Ureter (tissue), 1 donor: ENCODE data around the gene NUDT22. TPM values are rescaled to one million over a fixed set of nuclear protein-coding genes. Genes with fewer than 3 reads are reported as not detected.

Experiments used
- DNase-seq: peaks from one replicate; pipeline ENCODE4 v3.0.0-alpha.2; 2020; ENCODE audit warnings: low spot score
- total RNA-seq: library from RNA; stranded (reverse); gene quantifications from one replicate; pipeline ENCODE4 v1.2.4, GENCODE V29; 2023
- donor health status: DM: yes; HTN: yes; CAD: no.

NUDT22 gene
- total RNA-seq, 1 donor from 2014 or later: 82.7 TPM

GRCh38 chr11:64269540-64270220, 43.6 kb downstream of the NUDT22 start:
- peak; percentile 98 for DNase-seq

GRCh38 chr11:64275031-64275800, 49.1 kb downstream of the NUDT22 start:
- DNase-seq: no peak

GRCh38 chr11:64275841-64276240, 49.8 kb downstream of the NUDT22 start:
- DNase-seq: no peak

- DNase-seq: peak; percentile 78
These were observed 50.8 kb downstream of the NUDT22 start for GRCh38 chr11:64276653-64277431.

GRCh38 chr11:64278576-64279190, 52.6 kb downstream of the NUDT22 start:
- DNase-seq: no peak

Other genes with a start within 250 kb of the NUDT22 start
- 75.5 TPM for gene OTUB1, start 239.8 kb upstream of the NUDT22 start, total RNA-seq
- gene FLRT1, start 190.3 kb upstream of the NUDT22 start, total RNA-seq: 0.13 TPM
- gene MACROD1, start 60.2 kb upstream of the NUDT22 start, total RNA-seq: 27.3 TPM
- gene STIP1, start 40.1 kb upstream of the NUDT22 start, total RNA-seq: 119 TPM
- 15.5 TPM for gene FERMT3, start 19.6 kb upstream of the NUDT22 start, total RNA-seq
- 49.4 TPM for gene TRPT1, start 88 bp upstream of the NUDT22 start, total RNA-seq
- gene DNAJC4, start 4.3 kb downstream of the NUDT22 start, total RNA-seq: 44.1 TPM
- 51.6 TPM for gene VEGFB, start 8.3 kb downstream of the NUDT22 start, total RNA-seq
- gene FKBP2, start 14.8 kb downstream of the NUDT22 start, total RNA-seq: 55.7 TPM
- gene PPP1R14B, start 20.7 kb downstream of the NUDT22 start, total RNA-seq: 136 TPM
- 33.5 TPM for gene PLCB3, start 25.3 kb downstream of the NUDT22 start, total RNA-seq
- 43.0 TPM for gene BAD, start 58.4 kb downstream of the NUDT22 start, total RNA-seq
- gene GPR137, start 59.6 kb downstream of the NUDT22 start, total RNA-seq: 31.0 TPM
- gene KCNK4, start 65.0 kb downstream of the NUDT22 start, total RNA-seq: not detected
- not detected for gene CATSPERZ, start 74.1 kb downstream of the NUDT22 start, total RNA-seq
- 82.8 TPM for gene ESRRA, start 79.2 kb downstream of the NUDT22 start, total RNA-seq
- 156 TPM for gene TRMT112, start 91.3 kb downstream of the NUDT22 start, total RNA-seq
- 255 TPM for gene PRDX5, start 91.8 kb downstream of the NUDT22 start, total RNA-seq
- 17.1 TPM for gene CCDC88B, start 113.9 kb downstream of the NUDT22 start, total RNA-seq
- gene RPS6KA4, start 132.9 kb downstream of the NUDT22 start, total RNA-seq: 31.3 TPM